NCI-H146 (cell line): ENCODE results near the gene KIAA1328.
A peak's percentile ranks its signal among the peaks of the same experiment; 100 is the strongest.
"Not testable (repeated sequence)": the region's sequence is repeated elsewhere in the genome, so short reads cannot be mapped to it uniquely, and the experiment has no call there.

Experiments used
- DNase-seq: peaks from one replicate; lab custom pipeline; 2025; lab: John Stamatoyannopoulos, UW

Gene KIAA1328

DNA sequence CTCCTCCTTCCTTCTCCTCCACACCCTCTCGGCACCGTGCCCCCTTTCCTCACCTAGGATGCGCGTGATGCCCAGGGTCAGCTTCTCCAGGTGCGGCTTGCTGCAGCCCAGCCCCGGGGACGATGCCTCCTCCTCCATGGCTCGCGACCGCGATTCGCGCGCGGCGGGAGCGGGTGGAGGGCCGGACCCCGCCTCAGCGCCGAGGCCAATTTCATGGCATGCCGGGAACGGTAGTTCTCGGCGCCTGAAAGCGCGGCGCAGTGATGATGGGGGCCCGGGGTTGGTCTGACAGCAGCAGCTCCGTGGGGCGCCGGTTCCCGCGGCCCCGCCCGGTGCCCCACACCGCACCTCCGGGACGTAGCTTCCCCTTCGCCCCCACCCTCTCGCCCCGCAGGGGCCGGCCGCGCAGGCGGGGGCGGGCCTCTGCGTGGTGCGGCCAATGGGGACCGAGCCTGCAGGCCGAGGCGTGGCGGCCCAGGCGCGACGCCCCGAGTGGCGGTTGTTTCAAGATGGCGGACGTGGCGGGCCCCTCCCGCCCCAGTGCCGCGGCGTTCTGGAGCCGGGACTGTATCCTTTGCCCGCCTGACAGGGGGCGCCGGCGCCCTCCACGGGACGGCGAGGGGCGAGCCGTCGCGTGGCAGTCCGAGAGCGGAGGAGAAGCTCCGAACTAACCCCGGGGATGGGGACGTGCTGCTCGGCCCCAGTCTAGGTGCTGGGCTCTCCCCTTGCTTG, at the start of gene KIAA1328, which contains the start of gene TPGS2:
Gene KIAA1328, plus strand, starts transcription at position 498 of the 732 bp plus-strand sequence. Its CDS starts 12 bp downstream, at position 510.
Gene TPGS2, minus strand, starts transcription at position 373 of the 732 bp plus-strand sequence. Its CDS starts 235 bp downstream, at position 138.
- DNase-seq = peak; percentile 99

DNA sequence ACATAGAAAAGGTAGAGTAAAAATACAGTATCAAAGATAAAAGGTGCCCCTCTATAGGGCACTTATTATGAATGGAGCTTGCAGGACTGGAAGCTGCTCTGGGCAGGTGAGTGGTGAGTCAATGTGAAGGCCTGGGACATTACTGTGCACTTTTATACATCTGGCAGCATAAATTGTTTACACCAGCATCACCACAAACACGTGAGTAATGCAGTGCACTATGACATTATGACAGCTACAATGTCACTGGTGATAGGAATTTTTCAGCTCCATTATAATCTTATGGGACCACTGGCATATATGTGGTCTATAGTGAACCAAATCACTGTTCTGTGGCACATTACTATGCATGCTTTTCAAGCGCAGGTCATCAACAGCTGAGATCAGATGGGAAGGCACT, 48.2 kb upstream of the KIAA1328 start:
- no peak for DNase-seq

DNA sequence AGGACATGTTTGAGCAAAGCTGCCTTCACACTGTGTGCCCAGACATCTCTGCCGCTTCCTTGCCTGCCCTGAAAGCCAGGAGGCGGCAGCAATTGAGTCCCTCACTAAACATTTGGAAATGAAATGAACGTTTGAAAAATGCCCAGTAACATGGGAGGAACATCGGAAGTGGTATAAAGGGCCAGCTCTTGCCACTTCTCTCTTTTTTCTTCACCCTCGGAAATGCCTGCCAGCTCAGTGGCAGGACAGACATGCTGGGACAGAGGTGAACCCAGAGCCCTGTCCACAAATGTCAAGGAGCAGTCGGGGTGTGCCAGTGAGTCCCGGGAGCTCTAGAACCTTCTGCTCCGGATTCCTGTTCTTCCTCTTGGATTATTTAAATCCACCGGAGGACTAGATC, 46.2 kb upstream of the KIAA1328 start:
- no peak for DNase-seq

- DNase-seq = no peak
Observed at GRCh38 chr18:36783792-36784191, 45.1 kb upstream of the KIAA1328 start.

DNA sequence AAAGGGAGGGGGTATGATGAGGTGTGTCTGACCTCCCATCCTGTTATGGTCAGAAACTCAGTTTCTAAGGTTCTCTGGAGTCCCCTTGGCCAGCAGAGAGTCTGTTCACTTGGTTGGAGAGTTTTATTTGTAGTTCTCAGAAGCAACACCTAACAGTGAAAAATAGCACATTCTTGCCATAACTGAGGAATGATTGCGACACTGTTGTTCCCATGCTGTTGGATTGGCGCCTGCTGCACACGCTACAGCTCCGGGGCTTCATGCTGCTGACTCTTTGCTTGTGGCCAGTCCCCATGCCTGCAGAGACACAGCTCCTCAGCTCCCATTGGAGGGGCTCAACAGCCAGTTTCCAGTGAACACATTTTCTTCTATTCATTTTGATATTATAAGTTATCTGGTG, 42.2 kb upstream of the KIAA1328 start:
- DNase-seq = no peak

DNA sequence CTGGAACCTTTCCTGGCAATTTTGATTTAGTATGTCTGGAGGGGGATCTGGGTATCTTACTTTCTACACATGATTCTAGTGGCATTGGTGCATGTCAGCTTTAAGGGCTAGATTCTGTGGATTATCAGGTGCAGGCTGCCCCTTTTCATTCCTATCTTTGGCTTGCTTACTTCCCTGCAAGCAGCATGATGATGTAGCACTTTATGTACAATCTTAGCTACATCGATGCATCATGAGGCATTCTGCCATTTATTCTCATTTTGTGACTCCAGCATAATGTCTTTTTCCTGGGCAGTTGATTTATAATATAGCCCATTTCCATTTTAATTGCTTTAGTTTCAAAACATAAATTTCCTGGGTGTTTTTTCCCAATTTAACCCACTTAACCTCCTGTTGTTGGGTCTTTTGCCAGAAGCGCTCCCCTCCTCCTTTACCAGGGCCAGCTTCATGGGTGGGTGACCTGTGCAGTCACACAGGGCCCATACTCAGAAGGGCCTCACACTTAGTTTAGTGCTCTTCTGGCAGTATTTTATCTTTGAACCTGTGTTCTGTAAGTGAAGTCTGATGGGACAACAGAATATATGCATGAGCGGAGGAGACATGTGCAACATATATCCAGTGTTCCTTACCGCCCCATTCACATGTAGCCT, 36.2 kb upstream of the KIAA1328 start:
- DNase-seq = no peak

DNA sequence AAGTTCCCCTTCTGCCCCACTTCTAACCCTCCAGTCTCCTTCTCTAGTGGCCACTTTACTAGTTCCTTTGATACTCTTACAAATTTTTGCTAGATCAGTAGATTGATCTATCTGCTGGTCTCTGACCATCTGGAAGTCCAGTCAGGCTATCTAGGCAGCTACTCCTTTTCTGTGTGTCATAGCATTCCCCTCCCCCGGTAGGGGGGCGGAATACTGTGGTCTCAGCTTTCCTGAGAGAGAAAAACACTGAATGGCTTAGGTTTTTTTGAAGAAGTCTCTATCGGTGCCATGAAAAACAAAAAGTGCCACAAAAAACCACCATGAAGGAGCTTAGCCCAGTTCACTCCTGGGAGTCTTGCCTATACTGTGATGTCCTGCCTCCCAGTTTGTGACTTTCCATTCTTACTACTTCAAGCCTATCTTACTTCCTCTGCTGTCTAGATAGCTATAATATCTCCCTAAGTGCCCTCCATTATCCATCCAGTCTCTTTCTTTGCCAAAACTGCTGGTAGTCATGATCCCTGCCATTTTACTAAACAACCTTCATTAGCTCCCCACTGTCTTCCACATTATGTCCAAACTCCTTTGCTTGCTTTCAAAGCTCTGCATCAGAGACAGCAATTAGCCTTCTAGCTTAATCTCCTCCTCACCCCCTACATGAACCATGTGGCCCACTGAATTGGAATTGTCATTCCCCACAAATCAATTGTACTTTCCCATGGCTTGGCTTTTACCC, 30.0 kb upstream of the KIAA1328 start:
- no peak for DNase-seq

GRCh38 chr18:36805105-36805504, 23.8 kb upstream of the KIAA1328 start:
- no peak for DNase-seq

DNA sequence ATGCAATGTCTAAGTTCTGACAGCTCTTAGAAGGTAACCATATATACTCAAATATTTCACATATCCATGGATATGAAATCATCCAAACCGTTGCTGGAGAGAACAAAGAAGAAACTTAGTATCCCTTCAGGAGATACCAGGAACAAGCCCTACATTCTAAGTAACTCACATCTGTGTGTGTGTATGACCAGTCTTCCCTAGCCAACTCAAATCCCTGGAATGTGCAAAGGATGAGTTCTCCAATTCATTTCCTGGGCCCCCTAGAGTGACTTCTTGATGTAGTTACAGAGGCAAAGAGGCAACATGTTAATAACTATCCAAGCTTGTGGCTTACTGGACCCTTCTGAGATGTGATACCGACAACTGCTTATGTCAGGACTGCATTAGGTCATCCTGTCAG, 20.2 kb upstream of the KIAA1328 start:
- no peak for DNase-seq

DNA sequence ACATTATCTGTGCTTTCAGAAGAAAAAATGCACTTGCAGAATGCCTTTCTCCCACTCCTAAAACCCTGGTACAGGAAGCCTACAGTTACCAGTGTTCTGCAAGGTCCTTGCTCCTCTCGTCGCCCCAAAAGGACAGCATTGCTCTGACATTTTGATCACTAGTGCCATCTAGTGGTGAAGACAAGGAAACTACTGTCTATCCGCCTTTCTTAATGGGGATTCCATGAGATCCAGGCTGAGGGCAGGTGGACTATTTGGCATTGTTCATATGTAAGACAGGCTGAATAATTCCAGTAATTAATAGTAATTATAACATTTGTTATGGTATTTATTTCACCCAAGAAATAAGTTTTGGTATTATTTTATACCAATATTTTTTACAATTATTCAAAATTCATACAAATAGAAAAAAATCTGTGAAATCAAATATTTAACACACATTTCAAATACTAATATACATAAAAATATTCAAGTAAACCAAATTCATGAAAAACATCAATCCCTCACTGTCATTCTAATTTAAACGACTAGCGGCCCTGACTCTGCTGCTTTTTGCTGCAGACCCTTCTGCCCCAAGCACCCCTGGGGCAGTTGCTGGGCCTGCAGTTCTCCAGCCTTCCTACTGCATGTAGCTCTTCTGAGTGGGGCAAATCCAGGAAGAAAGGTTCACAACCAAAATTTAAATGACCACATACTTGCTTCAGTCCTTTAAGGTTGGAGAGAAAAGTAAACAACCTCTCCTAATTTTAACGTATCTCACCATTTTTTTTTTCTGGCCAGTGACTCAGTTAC, 19.1 kb upstream of the KIAA1328 start:
- peak; percentile 83 for DNase-seq

GRCh38 chr18:36811430-36811829, 17.5 kb upstream of the KIAA1328 start:
- DNase-seq = no peak

DNA sequence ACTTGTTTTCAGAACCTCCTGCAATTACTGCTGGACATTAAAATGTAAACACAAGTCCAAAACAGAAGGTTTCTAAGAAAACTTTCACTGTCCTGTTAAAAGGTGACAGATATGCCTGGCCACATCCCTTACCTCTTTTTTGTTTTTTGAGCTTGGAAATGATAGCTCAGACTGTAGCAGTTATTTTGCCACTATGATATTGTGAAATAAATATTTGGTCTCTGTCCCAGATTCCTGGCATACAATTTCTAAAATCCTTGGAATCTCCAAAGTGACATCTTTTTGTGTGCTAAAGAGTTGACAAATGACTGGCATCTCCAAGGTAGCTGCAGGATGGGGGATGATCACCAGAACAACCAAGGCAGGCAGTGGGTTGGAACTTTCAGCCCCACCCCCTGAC, 17.0 kb upstream of the KIAA1328 start:
- DNase-seq = no peak

DNA sequence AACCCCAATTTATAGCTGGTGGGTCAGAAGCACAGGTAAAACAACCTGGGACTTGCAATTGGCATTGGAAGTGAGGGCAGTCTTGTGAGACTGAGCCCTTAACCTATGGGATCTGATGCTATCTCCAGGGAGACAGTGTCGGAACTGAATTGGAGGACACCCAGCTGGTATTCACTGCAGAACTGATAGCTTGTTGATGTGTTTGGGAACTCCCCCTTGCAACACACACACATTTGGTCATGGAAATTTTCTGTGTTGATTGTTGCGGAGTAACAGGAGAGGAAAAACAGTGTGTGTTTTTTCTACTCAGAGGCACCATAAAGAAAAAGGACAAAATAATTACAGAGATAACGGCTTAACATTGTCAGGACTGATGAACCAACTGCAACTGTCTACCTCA, 16.2 kb upstream of the KIAA1328 start:
- DNase-seq = no peak

- no peak for DNase-seq
Observed at GRCh38 chr18:36813101-36813775, 15.7 kb upstream of the KIAA1328 start.

- DNase-seq = no peak
Observed at GRCh38 chr18:36813824-36814223, 15.1 kb upstream of the KIAA1328 start.

GRCh38 chr18:36814994-36815393, 13.9 kb upstream of the KIAA1328 start:
- peak; percentile 9 for DNase-seq

DNA sequence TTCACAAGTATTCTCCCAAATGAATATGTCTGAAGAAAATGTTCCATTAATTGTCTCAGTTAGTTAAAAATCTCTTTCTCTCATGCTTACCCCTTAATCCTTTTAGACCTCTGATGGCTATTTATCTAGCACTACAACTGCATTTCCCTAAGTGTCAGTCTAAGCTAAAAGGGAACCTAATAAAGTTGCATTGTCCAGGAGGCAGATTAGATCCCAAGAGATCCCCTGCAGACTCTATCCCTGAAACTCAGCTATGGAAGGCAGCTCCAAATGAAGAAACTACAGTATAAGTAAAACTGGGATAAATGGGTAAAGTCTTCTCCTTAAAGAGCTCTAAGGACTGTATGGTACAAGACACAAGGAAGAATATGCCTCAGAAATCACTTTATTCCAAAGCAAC, 12.8 kb upstream of the KIAA1328 start:
- not testable (repeated sequence) for DNase-seq

GRCh38 chr18:36817039-36817438, 11.9 kb upstream of the KIAA1328 start:
- no peak for DNase-seq

GRCh38 chr18:36818652-36819051, 10.3 kb upstream of the KIAA1328 start:
- DNase-seq = peak; percentile 45

DNA sequence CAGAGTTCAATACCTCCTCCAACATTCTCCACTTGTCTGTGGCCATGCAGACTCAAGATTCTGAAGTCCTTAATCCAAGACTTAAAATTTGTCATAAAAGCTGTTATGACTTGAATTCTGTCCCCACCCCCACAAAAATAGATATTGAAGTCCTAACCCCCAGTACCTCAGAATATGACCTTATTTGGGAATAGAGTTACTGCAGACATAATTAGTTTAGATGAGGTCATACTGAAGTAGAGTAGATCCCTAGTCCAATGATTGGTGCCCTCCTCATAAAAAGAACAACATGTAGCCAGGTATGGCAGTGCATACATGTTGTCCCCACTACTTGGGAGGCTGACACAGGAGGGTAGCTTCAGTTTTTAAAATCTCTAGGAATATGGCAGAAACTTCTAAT, 9.3 kb upstream of the KIAA1328 start:
- no peak for DNase-seq

GRCh38 chr18:36821681-36822080, 7.2 kb upstream of the KIAA1328 start:
- DNase-seq = no peak
